DOHH2 (cell line): Measurements from ENCODE around the gene ALKBH3.

Experiments
- CTCF ChIP-seq: fragments of 200-600 bp; sonication (generic); IDR thresholded peaks from one replicate; pipeline ENCODE4 v1.5.1; 2014; ENCODE audit warnings: antibody characterized with exemption, mild to moderate bottlenecking, low read depth, low read length; ENCODE audit not compliant: poor library complexity, severe bottlenecking
- EZH2phosphoT487 ChIP-seq: fragments of 200-600 bp; sonication (generic); IDR thresholded peaks from 2 replicates; pipeline ENCODE4 v1.6.1; 2017; ENCODE audit warnings: borderline replicate concordance, mild to moderate bottlenecking, antibody characterized with exemption, low read length, moderate library complexity, mixed read lengths

DNA sequence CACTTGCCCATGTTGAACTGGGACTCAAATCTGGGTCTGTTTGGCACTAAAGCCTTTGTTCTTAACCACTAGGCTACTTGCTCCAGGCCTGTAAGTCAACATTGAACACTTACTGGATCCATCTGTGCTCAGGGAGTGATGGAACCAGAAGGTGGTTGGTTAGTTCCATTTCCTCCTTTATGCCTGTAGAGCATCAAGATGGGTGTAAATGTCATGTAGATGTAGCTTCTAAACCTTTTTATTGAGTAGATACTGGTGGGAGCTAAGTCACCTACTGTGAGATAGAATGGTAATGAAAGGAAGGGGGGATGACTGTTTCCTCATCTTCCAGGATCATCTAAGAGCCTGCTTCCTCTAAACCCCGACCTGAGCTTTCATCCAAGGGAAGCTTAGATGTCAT is 38.6 kb upstream of the ALKBH3 start:
- TF ChIP-seq CTCF (no peak), EZH2phosphoT487 (no peak)
